Ovary (tissue), 9 donors: ENCODE results near the gene PRELID1. TPM values are rescaled to one million over a fixed set of nuclear protein-coding genes. Genes with fewer than 3 reads are reported as not detected.

Experiments used
- DNase-seq, 5 donors: peaks; one replicate each; pipeline ENCODE4 v3.0.0-alpha.2; 2019 to 2020
- H3K27ac ChIP-seq, 2 donors: fragments of 200-600 bp; one replicate each; pipeline versions ENCODE4 v1.5.1 to v1.8.0; 2019 to 2022
- H3K27me3 ChIP-seq: fragments of 200-600 bp; one replicate; pipeline ENCODE4 v1.8.0; 2022
- H3K36me3 ChIP-seq: fragments of 200-600 bp; sonication (generic); one replicate; pipeline ENCODE4 v1.5.1; 2019
- H3K4me1 ChIP-seq: one replicate; pipeline ENCODE4 v1.8.1; 2013; ENCODE audit warnings: mild to moderate bottlenecking, moderate library complexity; ENCODE audit not compliant: insufficient read depth
- H3K4me3 ChIP-seq: fragments of 200-600 bp; sonication (generic); one replicate; pipeline ENCODE4 v1.5.1; 2017
- H3K9me3 ChIP-seq, 2 donors: fragments of 200-600 bp in 1 of 2; sonication (generic) in 1 of 2; one replicate each; pipeline versions ENCODE4 v1.5.1 to v1.8.1; 2013 to 2019; ENCODE audit warnings: mild to moderate bottlenecking in 1 of 2, moderate library complexity in 1 of 2
- EP300 ChIP-seq: sonication (generic); formaldehyde crosslinking; IDR thresholded peaks from one replicate; pipeline ENCODE4 v1.6.1; 2017; ENCODE audit warnings: antibody characterized with exemption
- POLR2A ChIP-seq: fragments of 450-650 bp; IDR thresholded peaks from one replicate; pipeline ENCODE4 v1.6.1; 2017; ENCODE audit warnings: antibody characterized with exemption, mild to moderate bottlenecking, moderate library complexity
- WGBS, 3 donors: extraction: QIAGEN DNeasy Blood & Tissue Kit in 1 of 3; methylation state at CpG; one replicate each; pipeline versions ENCODE4 v1.1.5 to v1.1.7; 2013 to 2017; 5-methylcytosine and 5-hydroxymethylcytosine counted together
- intact Hi-C, 4 donors: fragments of 100-400 bp; cut with DNase I; formaldehyde crosslinking; loops; one replicate each; pipeline versions ENCODE4 v1.11.0 to v1.15.1; 2022 to 2023
- polyA plus RNA-seq, 2 donors: library from polyadenylated mRNA; stranded (reverse); fragments of 200-250 nt in 1 of 2; fragments of 350-450 nt in 1 of 2; fragmentation: Illumina TruSeq in 1 of 2; extraction: RNeasy Lipid Tissue Mini Kit (QIAGEN cat#74804) in 1 of 2; gene quantifications; one replicate each; pipeline ENCODE4 v1.2.3, GENCODE V29; 2013 to 2014
- total RNA-seq, 7 donors: library from RNA; depleted of rRNA in 2 of 7; stranded (reverse); fragments of >200 nt in 2 of 7; fragmentation: NEBNext Ultra II Directional in 3 of 7; extraction: Animal tissue kit (Norgen Biotek cat#: 25700) in 3 of 7; gene quantifications; one replicate each; pipeline versions ENCODE4 v1.1.0 to v1.2.4, GENCODE V29; 2016 to 2023
- TF ChIP-seq, protein P1 (sequence below), 3 donors: fragments of 450-650 bp in 2 of 3; fragments of 200-600 bp in 1 of 3; IDR thresholded peaks; one replicate each; pipeline versions ENCODE4 v1.5.1 to v1.8.0; 2016 to 2022; ENCODE audit warnings: antibody characterized with exemption in 3 of 3, mild to moderate bottlenecking in 1 of 3
- donor health status: DM: no; HTN: no; CAD: no; lungs with moderate emphysema.
- donor health status: DM: no; HTN: no; CAD: no.
- donor health status: Bipolar disorder and iron deficiency.
- donor health status: DM: yes; HTN: yes; CAD: no.
- donor health status: DM: no; HTN: no; CAD: no.
- donor health status: DM: yes; HTN: yes; CAD: no.

Gene PRELID1
- total and polyA plus RNA-seq, 9 donors = 42.8 to 96.8 (median 74.6) TPM

DNA sequence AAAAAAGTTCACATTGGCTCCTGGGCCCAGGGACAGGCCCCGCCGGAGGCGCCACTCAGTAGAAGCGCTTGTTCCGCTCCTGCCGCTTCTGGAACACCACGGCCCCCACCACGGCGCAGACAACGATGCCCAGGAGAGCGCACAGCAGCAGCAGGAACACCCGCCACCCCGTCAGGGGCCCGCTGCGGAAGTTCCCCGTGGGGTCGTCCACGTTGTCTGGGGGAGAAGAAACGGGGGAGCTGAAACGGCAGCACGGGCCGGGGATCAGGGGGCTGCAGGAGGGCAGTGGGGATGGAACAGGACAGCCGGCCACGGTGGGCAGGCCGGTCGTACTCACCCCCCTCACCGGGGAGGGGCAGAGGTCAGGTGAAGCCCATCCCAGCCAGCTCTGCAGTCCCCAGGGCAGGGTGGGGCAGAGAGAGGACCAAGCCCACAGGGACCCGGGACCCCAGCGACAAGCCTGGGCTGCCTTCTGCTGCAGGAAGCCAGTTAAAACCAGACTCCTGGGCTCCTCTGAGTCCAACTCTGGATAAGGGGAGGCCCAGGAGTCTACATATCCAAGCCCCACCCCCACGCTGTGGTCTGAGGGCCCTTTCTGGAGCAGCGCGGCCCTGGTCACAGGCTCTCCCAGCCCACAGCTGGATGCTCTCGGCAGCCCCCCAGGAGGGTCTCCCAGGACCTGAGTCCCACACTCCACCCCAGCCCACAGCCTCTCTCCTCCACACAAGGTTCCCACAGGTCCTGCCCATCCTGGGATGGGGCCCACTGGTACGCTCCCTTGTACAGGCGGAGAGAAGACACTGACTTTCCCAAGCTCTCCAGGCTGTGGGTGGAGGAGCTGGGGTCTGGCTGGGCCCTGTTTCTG is 28.7 kb downstream of the PRELID1 start:
- TF ChIP-seq EP300 (no peak), POLR2A (no peak)
- TF ChIP-seq, protein P1, sequence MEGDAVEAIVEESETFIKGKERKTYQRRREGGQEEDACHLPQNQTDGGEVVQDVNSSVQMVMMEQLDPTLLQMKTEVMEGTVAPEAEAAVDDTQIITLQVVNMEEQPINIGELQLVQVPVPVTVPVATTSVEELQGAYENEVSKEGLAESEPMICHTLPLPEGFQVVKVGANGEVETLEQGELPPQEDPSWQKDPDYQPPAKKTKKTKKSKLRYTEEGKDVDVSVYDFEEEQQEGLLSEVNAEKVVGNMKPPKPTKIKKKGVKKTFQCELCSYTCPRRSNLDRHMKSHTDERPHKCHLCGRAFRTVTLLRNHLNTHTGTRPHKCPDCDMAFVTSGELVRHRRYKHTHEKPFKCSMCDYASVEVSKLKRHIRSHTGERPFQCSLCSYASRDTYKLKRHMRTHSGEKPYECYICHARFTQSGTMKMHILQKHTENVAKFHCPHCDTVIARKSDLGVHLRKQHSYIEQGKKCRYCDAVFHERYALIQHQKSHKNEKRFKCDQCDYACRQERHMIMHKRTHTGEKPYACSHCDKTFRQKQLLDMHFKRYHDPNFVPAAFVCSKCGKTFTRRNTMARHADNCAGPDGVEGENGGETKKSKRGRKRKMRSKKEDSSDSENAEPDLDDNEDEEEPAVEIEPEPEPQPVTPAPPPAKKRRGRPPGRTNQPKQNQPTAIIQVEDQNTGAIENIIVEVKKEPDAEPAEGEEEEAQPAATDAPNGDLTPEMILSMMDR (IDR thresholded peaks at IDR 0.05) = no peak
- 84 to 89% (median 87%) methylated on average over 33 to 35 of the region's 35 CpGs for whole genome bisulfite sequencing, 3 donors
- Histone ChIP-seq H3K36me3 (no peaks in the 10 kb centered on the region), H3K27ac (no peak overlapping the region), H3K4me3 (no peak overlapping the region), H3K9me3 (no peaks in the 10 kb centered on the region), H3K4me1 (no peaks in the 10 kb centered on the region), H3K27me3 (no peaks in the 10 kb centered on the region)
- intact Hi-C loops = no loop called here
- no peak for DNase-seq

DNA sequence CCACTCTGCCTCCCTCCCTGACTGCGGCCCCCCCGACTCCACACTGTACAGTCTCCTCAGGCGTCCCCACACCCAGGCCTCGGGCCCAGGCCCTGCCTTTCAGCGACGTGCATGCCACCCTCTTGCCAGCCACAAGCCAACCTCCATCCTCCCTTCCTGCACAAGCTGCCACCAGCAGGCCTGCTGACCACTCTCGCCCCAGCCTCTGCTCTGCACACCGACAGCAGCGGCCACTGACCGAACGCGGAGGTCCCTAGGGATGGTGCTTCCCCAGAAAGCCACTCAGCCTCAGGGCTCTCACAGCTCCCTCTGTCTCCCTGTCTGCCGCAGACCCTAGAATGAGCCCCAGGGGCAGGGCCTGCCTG is 29.3 kb downstream of the PRELID1 start:
- Histone ChIP-seq H3K27me3 (no peaks in the 10 kb centered on the region), H3K4me3 (no peak overlapping the region), H3K27ac (no peak overlapping the region), H3K4me1 (no peaks in the 10 kb centered on the region), H3K9me3 (no peaks in the 10 kb centered on the region), H3K36me3 (no peaks in the 10 kb centered on the region)
- 91 to 96% (median 94%) methylated on average over 13 of the region's 13 CpGs for WGBS, 3 donors
- intact Hi-C loops = no loop called here
- TF ChIP-seq EP300 (no peak), POLR2A (no peak)
- TF ChIP-seq, protein P1 (IDR thresholded peaks at IDR 0.05) = no peak
- no peak for DNase-seq

DNA sequence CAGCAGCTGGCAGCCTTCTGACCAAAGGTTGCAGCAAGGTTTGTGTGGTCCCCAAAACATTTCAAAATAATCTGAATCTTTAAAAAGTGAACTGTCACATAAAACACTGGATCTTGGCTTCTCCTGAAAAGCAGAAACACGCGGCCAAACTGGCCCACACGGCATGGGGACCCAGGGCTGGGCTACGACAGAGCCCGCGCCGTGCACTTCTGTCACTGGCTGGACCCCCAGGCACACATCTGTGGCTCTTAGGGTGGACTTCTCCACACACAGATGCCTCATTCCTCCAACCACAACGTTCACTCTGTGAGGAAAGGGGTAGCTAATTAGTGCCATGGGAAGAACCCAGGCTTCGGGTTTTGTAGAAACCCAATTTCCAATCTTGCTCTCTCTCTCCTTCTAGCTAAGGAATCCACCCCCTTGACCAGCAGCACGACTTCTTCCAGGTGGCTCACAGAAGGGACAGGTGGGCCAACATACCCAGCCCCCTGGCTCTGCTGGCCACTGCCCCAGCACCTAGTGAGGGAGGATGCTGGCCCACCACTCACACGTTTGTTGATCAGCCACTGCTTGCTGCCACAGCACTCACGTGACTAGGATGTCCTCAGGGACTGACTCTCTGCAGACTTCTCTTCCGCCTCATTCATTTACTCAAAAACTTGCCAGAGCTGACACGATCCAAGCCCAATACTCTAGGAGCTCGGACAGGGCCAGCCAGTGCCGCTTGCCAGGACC is 30.0 kb downstream of the PRELID1 start:
- H3K27ac ChIP-seq = no peak overlapping the region
- no peaks in the 10 kb centered on the region for H3K9me3 ChIP-seq
- intact Hi-C loops = no loop called here
- TF ChIP-seq, protein P1 (IDR thresholded peaks at IDR 0.05) = no peak
- TF ChIP-seq POLR2A (no peak), EP300 (no peak)
- no peaks in the 10 kb centered on the region for H3K36me3 ChIP-seq
- DNase-seq = no peak
- H3K4me1 ChIP-seq = no peaks in the 10 kb centered on the region
- WGBS, 3 donors = 88 to 91% (median 90%) methylated on average over 16 of the region's 16 CpGs
- H3K4me3 ChIP-seq = no peak overlapping the region
- no peaks in the 10 kb centered on the region for H3K27me3 ChIP-seq

DNA sequence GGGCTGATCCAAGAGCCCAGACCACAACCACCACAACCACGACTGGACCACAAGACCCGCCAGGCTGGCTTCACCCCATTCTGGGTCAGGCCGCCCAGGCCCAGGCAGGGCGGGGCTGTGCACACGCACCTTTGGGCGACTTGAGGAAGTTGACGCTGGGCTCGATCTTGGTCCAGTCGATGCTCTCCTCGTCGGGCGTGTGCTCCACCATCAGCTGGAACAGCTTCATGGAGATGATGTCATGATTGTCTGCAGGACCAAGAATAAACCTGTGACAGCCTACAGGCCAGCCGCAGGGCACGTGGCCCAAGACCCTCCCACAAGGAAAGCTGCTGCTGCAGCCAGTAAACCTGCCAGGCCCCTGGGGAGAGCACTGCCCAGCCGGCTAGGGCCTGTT is 30.6 kb downstream of the PRELID1 start:
- TF ChIP-seq, protein P1 (IDR thresholded peaks at IDR 0.05) = no peak
- TF ChIP-seq POLR2A (no peak), EP300 (no peak)
- Histone ChIP-seq H3K36me3 (no peaks in the 10 kb centered on the region), H3K4me1 (no peaks in the 10 kb centered on the region), H3K4me3 (no peak overlapping the region), H3K27me3 (no peaks in the 10 kb centered on the region), H3K9me3 (no peaks in the 10 kb centered on the region), H3K27ac (no peak overlapping the region)
- DNase-seq = no peak
- intact Hi-C loops = no loop called here
- WGBS, 3 donors = 67 to 83% (median 81%) methylated on average over 15 of the region's 15 CpGs
